NT2/D1 (cell line): ENCODE measurements around the gene ZSWIM3.

Source experiments
- SUZ12 ChIP-seq: IDR thresholded peaks from 2 replicates; pipeline ENCODE4 v1.6.1; 2011; ENCODE audit not compliant: insufficient read length, insufficient read depth; ENCODE audit errors: extremely low read depth
- YY1 ChIP-seq: IDR thresholded peaks from 2 replicates; pipeline ENCODE4 v1.6.1; 2011; ENCODE audit not compliant: insufficient read length, insufficient read depth
- ZNF274 ChIP-seq: IDR thresholded peaks from 2 replicates; pipeline ENCODE4 v1.6.1; 2011; ENCODE audit warnings: mild to moderate bottlenecking, low read depth, low read length

DNA sequence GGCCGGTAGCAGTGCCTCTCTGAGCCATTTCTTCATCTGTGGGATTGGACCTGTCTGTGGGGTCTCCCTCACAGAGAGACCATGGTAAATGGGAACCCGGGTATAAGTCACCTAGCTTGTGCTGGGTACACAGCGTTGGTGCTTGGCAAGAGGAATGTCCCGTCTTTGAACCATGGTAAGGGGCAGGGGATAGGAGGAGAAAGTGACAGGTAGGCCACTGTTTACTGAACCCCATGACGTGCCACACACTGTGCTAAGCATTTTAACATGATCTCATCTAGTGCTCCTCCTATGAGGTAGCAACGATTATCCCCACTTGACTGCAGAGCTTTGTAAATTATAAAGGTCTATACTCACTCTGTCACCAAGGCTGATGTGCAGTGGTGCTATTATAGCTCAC, 29.7 kb upstream of the ZSWIM3 start:
- no peak for TF ChIP-seq YY1
- no peak for TF ChIP-seq ZNF274
- TF ChIP-seq SUZ12: no peak
